ENCODE data around the gene CHIC2. TPM values are rescaled to one million over a fixed set of nuclear protein-coding genes. Genes with fewer than 3 reads are reported as not detected.
"Not testable (repeated sequence)": the region's sequence is repeated elsewhere in the genome, so short reads cannot be mapped to it uniquely, and the experiment has no call there.

Gene CHIC2
- total RNA-seq, 1 donor from 2014 or later = 23.6 TPM

DNA sequence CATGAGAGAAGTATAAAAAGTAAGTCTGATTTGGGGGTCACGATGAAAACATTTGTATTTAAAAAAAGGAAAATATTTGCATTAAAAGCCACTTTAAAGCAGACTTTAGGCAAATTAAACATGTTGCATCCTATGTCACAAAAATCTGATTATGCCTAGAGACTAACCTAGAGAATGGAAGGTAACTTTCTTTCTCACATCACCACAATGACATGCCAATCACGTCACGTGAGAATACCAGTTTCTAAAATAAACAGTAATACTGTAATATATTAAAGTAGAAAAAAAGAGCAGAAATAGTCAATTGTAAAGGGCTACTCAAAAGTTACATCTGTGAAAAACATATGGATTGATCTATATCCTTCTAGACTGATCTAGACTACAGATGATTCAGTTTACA lies 3.3 kb downstream of the CHIC2 start:
- no peak for DNase-seq (ENCODE audit: low spot score)

DNA sequence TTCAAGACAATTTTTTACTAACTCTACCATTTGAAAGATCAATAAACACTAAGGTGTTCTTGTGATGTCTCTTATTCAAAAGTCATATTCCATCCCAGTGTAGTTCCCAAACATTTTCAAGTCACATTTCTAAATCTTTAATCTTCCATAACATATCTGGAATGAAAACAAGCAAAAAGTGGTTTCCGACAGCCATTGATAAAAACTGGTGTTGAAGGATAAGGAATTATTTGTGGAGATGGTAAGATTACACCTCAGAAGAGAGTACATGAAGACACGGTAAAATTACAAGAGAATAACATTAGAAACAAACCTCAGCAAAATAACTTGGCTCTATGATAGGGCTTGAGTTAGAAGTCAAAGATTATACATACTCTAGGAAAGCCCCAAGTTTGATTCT lies 4.3 kb downstream of the CHIC2 start:
- DNase-seq (ENCODE audit: low spot score) = no peak

DNA sequence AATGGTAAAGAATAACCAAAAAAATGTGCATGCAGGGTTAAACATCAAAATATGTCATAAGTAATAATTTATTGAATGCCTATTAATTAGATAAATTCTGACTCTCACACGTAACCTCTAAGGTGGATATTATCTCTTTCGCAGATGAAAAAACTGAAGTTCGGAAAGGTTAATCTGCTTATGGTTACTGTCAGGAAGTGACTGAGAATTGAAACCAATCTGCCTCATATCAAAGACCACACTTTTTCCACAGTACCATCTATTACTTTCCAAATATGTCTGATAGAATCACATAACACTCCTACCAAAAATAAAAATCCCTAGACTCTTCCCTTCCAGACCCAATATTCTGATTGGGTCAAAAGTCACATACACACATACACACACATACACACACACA lies 6.2 kb downstream of the CHIC2 start:
- DNase-seq (ENCODE audit: low spot score) = no peak

DNA sequence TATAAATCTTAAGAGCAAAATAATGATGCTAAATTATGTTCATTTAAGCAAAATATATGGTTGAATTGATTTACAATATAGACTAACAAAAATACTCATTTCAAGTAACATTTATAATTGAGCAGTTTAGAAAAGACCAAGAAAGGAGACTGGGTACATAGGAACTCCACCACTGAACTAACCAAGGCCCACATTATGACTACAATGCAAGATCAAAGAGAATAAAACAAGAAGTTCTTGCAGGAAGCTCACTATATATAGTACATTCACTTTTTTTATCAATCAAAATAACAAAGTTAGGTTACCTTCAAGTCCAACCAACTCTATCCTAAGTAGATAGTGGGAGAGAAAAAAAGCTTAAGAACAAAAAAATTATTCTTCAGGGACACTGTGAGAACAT lies 8.0 kb downstream of the CHIC2 start:
- no peak for DNase-seq (ENCODE audit: low spot score)

DNA sequence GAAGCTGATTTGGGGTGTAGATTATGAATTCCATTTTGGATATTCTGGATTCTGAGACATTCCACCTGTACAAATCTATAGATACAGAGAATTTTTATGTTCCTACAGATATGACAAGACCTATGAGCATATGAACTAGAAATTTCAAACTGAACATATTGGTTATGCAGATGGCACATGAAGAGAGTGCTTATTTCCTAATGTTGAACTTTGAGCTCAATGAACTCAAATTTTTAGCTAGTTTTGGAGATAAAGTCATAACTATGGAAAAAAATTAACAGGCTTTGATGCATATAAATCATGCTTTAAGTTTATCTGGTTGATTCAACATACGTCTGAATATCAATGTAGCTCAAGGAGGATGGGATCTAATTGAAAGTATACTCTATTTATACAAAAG lies 8.9 kb downstream of the CHIC2 start:
- no peak for DNase-seq (ENCODE audit: low spot score)

DNA sequence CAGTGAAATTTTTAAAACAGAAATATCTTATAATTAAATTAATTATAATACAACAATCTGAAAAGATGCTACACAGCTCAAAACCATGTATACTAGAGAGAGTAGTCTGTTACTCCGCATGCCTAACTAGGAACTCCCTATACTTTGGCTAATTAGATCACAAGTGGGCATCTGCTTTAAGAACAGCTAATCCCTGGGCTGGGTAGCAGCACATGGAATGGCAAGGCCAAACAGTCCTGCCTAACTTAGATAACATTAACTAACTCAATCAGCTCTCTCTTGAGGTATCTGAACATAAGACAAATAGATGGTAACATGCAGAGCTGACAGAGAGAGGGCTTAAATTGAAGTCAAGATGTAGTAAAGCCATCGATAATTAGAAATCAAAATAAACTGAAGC lies 9.9 kb downstream of the CHIC2 start:
- no peak for DNase-seq (ENCODE audit: low spot score)

DNA sequence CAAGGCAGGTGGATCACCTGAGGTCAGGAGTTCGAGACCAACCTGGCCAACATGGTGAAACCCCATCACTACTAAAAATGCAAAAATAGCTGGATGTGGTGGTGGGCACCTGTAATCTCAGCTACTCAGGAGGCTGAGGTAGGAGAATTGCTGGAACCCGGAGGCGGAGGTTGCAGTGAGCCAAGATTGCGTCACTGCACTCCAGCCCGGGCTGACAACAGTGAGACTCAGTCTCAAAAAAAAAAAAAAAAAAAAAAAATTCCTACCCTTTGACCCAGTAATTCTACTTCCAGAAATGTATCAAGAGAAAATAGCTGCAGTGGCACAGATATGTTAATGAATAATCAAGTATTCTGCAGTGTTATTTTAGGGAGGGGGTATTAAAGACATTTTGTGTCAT lies 11.1 kb downstream of the CHIC2 start:
- DNase-seq (ENCODE audit: low spot score) = not testable (repeated sequence)

DNA sequence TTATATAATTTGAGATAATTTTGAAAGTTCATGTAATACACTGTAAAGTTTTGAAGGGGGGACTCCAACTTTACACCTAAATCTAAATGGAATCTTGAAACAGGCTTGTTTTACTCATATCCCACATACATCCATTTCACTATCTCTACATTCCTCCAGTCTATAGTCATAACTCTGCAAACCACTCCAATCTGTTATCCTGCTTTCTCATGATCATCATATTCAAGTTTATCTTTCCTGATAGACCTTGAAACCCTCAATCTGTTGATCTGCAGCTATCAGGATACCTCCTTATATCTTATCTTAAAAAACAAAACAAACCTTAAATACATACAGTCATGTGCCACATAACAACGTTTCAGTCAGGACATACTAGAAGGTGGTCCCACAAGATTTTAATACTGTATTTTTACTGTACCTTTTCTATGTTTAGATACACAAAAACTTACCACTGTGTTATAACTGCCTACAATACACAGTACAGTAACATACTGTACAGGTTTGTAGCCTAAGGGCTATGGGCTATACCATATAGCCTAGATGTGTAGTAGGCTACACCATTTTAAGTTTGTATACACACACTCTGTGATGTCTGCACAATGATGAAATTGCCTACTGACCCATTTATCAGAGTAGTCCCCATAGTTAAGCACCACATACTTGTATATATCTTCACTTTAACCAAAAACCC lies 14.0 kb downstream of the CHIC2 start:
- no peak for DNase-seq (ENCODE audit: low spot score)

DNA sequence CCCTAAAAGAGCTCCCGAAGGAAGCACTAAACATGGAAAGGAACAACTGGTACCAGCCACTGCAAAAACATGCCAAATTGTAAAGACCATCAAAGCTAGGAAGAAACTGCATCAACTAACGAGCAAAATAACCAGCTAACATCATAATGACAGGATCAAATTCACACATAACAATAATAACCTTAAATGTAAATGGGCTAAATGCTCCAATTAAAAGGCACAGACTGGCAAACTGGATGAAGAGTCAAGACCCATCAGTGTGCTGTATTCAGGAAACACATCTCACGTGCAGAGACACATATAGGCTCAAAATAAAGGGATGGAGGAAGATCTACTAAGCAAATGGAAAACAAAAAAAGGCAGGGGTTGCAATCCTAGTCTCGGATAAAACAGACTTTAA lies 20.8 kb downstream of the CHIC2 start:
- DNase-seq (ENCODE audit: low spot score) = not testable (repeated sequence)

DNA sequence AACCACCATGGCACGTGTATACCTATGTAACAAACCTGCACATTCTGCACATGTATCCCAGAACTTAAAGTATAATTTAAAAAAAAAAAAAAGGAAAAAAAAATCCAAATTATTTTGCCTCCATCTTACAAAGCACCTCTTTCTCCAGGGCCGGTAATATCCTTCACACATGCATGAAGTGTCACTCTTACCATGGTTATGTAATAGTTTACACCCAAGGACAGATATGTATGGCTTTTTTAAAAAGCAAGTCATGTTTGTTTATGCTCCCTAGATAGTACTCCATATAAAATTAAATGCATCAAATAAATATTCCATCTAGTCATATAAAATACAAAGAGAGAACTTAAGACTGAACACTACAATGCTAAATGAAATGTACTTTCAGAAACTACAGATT lies 22.5 kb downstream of the CHIC2 start:
- DNase-seq (ENCODE audit: low spot score) = no peak

DNA sequence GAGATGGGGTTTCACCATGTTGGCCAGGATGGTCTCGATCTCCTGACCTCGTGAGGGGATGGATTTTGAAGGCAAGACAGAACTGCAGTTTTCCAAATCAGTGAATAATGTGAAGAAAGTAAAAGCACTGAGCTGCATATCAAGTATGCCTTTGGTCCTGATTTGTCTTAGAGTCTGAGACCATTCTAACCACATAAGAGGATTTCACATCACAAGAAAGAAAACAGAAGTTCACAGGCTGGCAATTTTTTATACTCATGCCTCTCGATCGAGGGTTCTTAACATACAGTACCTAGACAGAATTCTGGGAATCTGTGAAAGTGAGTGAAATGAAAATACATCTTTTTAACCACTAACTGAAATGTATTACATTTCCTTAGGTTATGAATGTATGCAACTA lies 23.3 kb downstream of the CHIC2 start:
- no peak for DNase-seq (ENCODE audit: low spot score)

DNA sequence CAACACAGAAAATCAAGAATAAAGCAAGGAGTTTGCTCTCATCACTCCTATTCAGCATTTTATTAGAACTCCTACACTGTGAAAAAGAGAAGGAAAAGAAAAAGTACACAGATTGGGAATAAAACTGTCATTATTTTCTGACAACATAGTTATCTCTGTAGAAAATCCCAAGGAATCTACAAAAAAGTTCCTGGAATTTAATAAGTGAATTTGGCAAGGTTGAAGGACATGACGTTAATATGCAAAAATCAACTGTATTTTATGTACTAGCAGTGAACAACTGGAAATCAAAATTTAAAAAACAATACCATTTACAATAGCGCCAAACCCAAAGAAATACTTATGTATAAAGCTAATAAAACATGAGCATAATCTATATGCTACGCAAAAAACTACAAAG lies 26.3 kb downstream of the CHIC2 start:
- DNase-seq (ENCODE audit: low spot score) = no peak

DNA sequence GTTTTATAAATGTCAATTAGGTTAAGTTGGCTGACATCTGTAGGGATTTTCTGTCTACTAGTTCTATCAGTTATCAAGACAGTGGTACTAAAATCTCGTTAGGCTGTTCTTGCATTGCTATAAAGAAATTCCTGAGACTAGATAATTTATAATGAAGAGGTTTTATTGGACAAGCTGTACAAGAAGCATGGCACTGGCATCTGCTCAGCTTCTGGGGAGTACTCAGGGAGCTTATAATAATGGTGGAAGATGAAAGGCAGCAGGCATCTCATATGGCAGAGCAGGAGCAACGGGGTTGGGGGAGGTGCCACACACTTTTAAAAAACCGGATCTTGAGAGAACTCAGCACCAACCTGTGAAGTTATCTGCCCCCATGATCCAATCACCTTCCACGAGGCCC lies 28.2 kb downstream of the CHIC2 start:
- no peak for DNase-seq (ENCODE audit: low spot score)

DNA sequence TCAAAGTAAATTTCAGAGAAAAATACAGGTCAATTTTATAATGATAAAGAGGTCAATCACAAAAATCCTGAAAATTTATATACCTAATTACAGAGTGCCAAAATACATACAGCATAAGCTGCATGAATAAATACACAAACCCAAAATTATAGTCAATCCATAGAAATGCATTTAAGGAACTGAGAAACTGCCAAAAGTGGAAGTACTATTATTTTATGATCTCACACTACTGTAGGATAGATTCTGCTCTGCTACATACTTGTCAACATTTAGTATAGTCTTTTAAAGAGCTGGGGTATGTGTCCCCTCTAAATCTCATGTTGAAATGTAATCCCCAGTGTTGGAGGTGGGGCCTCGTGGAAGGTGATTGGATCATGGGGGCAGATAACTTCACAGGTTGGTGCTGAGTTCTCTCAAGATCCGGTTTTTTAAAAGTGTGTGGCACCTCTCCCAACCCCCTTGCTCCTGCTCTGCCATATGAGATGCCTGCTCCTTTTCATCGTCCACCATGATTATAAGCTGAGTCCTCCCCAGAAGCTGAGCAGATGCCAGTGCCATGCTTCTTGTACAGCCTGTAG lies 31.8 kb downstream of the CHIC2 start:
- no peak for DNase-seq (ENCODE audit: low spot score)

DNA sequence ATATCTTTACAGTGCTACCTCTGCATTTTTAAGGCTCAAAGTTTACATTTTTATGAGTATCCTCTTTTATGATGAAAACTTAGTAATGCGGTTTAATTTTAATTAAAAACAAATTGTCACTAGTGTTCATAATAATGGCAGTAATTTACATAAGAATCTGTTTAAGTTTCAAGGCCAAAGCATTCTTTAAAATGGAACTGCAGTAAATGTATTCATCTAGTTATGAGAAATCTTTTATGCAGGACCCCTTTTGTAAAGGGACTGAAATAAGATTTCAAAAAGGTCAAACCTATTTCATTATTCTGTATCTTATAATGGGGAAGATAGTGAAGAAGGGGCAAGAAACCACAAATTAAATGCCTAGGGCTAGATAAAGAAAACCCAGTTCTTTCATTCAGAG lies 37.1 kb downstream of the CHIC2 start:
- no peak for DNase-seq (ENCODE audit: low spot score)

DNA sequence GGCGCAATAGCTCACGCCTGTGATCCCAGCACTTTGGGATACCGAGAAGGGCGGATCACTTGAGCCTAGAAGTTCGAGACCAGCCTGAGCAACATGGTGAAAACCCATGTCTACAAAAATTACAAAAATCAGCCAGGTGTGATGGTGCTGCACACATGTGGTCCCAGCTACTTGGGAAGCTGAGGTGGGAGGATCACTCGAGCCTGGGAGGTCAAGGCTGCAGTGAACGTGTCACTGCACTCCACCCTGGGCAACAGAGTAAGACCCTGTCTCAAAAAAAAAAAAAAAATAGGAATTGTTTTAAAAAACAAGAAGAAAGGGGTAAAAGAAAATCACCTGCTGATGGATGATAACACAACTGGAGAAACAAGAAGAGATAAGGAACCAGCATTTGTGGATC lies 38.8 kb downstream of the CHIC2 start:
- DNase-seq (ENCODE audit: low spot score) = no peak

DNA sequence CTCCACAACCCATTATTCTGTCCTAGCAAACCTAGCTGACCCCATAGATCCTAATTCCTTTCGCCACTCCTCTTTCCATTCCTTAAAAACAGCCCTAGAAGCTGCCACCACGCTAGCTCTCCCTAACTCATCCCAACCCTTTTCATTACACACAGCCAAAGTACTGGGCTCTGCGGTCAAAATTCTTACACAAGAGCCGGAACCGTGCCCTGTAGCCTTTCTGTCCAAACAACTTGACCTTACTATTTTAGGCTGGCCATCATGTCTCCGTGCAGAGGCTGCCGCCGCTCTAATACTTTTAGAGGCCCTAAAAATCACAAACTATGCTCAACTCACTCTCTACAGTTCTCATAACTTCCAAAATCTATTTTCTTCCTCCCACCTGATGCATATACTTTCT lies 41.4 kb downstream of the CHIC2 start:
- not testable (repeated sequence) for DNase-seq (ENCODE audit: low spot score)

DNA sequence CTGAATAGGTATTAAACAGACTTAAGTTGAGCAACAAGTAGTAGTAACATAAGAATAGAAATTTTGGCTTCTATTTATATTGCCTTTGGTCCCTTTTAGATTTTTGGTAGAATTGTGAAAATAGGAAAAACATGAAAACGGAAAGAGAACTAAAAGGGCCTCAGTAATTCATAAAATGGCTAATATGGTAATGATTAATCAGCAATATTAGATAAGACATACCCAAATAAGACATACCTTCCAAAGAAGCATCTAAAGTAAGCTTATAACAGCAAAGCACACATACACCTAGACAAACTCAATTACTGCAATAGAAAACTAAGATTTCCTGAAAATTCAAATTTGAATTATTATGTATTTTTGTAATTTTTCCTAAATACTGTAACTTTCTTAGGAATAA lies 46.4 kb downstream of the CHIC2 start:
- DNase-seq (ENCODE audit: low spot score) = no peak

DNA sequence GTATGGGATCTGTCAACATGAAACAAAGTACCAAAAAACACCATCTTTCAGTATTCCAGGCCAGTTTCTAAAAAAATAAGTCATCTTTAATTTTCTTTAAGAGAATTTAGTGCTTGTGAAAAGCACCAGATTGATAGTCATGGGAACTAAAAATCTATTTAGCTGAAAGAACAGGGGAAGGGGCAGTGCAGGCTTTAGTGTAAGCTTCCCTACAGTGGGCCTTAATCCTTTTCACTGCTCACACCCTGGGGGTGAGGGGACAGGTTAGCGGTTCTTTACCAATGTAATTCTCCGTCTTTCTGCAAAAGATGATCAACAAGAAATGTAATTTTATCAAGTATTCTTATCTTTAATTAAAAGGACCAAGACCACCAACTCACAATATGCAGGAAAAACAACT lies 47.1 kb downstream of the CHIC2 start:
- DNase-seq (ENCODE audit: low spot score) = no peak

DNA sequence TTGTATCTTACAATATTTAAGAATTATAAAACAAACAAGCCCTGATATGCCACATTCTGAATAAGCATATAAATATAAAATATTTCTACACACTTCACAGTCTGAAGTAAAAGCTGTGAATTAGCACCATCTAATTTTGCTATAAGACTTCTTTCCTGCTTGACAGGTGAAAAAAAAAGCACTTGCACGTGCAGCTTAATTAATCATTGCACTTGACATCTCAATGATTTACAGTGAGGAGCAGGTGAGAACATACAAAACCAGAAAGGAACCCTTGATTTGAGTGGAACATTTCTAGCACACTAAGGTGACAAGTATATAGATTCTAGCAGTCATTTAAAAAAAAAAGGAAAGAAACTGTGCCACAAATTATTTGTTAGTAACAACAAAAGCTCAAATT lies 47.9 kb downstream of the CHIC2 start:
- DNase-seq (ENCODE audit: low spot score) = no peak

DNA sequence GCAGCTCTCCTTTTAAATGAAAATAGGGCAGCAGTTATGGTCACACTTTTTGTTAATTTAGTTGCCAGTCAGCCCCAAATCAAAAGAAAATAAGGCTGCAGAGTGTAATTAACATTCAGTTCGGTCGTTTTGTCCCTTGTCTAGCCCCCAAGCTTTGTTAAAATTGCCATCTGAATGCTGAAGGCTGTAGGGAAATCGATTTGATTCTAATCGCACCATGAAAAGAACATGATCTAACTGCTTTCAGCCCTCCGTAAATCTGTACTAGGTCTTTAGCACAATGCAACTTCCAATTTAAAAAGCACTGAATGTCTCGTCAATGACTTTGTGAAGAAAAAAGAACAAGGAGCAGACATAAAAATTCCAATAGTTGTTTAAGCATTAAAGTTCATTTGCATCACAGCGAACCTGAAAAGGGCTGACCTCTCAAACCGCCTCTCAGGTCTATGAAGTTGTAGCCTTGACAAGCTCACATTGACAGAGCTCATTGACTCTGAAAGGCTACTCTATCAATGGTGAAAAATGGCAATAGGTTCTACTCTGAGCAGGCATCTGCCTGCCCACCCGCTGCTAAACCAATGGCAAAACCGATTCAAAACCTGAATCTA lies 48.9 kb downstream of the CHIC2 start:
- DNase-seq (ENCODE audit: low spot score) = no peak

DNA sequence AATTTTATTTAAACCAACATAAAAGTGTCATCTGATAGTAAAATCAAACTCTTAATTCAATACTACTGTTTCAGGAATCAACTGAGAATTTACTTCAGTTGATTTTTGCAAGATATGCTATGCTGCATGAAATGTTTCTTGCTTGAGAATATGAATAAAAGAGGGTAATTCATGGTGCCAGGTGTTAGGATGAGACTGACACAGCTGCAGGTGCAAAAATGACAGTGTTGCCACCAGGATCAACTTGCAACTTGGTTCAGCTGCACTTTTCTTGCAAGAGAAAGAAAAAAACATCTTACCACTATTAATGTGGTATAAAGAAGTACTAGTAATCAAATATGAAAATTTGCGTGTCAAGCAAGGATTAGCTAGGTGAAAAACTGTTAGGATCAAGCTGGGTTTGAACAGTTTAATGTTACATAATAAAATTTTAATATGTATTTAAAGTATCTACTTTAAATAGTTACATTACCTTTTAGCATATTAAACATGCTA lies 49.7 kb downstream of the CHIC2 start:
- no peak for DNase-seq (ENCODE audit: low spot score)

DNA sequence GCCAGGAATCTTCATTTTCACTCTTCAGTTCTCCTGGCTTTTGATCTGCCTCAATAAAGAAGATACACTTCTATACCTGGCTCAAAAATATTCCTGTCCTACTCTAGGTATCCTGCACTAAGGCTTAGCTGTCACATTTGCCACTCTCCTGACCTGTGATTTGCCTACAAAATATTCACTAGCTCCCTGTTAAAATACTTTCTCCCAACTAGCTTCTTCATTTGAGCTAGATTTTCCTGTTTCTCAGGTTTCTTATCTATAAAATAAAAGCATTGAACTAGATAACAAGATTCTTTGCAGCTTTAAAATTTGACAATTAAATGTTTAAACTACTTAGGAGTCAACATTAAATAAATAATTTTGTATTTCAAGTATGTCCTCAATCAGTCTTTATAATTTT lies 53.2 kb downstream of the CHIC2 start:
- no peak for DNase-seq (ENCODE audit: low spot score)

DNA sequence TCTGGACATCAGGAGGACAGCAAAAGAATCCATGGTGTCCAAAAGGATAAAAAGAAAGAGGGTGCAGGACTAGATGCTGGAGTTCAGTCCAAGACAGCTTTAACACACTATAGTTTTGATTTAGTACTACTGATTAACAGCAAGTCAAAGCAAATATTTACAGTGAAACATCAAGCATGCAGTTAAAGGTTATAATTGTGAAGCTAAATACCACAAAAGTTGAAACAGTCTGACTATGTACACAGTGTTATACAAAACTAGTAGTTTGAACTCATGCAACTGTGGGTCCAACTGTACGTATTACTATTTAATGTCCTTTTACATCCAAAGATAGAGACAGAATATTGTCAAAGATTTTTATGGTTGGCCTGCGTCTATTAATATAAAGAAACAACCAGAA lies 57.6 kb downstream of the CHIC2 start:
- no peak for DNase-seq (ENCODE audit: low spot score)
